Measurements from ENCODE around the gene PLXDC2.

PLXDC2 gene

GRCh38 chr10:19862811-19863515 is 46.7 kb downstream of the PLXDC2 start:
- DNase-seq = no peak

- no peak for DNase-seq
These were observed 49.4 kb downstream of the PLXDC2 start for GRCh38 chr10:19865676-19866075.

GRCh38 chr10:19869370-19869769 is 53.1 kb downstream of the PLXDC2 start:
- no peak for DNase-seq

- DNase-seq = no peak
These were observed 56.5 kb downstream of the PLXDC2 start for GRCh38 chr10:19872504-19873271.

- DNase-seq = no peak
These were observed 58.0 kb downstream of the PLXDC2 start for GRCh38 chr10:19874190-19874589.

- no peak for DNase-seq
These were observed 58.6 kb downstream of the PLXDC2 start for GRCh38 chr10:19874791-19875190.

- no peak for DNase-seq
These were observed 60.3 kb downstream of the PLXDC2 start for GRCh38 chr10:19876570-19876969.

DNA sequence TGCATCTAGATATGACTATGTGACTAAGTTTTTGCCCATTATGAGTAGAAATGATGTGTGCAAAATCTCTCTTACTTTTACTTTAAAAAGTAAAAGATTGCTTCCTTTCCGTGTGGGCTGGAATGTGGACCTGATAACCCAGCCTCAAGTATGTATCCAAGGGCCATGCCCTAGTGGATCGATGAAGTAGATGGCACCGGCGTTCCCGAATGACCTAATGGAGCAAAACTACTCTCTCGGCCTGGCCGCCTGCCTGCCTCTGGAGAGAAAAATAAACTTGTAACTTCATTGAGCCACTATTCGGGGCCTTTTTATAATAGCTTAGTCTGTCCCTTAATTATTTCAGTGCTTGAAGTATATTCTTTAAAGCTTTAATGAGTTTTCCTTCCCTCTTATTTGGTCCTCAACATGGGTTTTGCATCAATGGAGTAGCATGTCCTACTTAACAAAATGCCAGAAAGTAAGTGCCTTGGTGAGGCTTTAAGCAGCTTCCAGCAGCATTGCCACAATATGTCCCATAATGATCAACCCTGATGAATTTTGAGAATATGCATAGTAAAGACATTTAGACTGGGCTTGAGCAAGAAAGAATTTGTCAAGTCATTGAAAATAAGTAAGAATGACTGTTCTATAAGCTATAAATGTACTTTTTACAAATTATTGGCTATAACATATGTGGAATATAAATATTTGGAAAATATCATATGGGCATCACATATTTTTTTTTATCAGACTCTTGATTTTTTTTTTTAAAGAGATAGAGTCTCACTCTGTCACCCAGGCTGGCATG is 61.4 kb downstream of the PLXDC2 start:
- DNase-seq = no peak

DNA sequence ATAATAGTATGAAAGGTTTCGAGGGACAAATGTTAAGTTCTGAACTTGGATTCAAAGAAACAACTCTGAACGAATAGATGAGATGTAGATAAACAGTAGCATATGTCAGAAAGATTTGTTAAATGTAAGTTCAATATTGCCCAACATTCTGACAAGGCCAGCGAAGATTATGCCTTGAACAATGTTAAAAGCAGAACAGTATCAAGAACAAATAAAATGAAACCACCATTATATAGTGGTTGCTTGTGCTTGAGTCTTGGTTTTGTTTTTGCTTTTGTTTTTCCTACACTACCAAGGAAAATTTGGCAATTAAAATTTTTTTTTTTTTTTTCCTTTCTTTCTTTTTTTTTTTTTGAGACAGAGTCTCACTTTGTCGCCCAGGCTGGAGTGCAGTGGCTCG is 66.4 kb downstream of the PLXDC2 start:
- no peak for DNase-seq

GRCh38 chr10:19888061-19888660 is 71.9 kb downstream of the PLXDC2 start:
- no peak for DNase-seq

GRCh38 chr10:19889256-19889655 is 73.0 kb downstream of the PLXDC2 start:
- no peak for DNase-seq

DNA sequence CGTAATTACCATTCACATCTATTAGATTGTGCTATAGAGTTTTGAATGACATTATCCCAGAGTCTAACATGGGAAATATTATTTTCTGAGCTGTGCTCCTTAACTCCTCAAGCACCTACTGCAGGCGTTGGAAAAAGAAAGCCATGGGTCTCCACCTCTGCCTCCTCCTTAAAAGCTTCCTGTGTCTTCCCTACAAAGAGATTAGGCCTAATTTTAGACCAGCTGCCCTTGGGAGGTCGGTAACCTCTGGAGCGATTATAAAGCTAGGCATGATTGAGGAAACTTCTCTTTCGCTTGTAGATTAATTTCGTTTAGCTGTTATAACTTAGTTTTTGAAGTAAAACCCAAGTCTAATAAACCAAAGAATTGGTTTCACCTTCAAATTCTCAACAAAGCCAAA is 75.2 kb downstream of the PLXDC2 start:
- no peak for DNase-seq

- no peak for DNase-seq
These were observed 76.0 kb downstream of the PLXDC2 start for GRCh38 chr10:19892270-19892669.

DNA sequence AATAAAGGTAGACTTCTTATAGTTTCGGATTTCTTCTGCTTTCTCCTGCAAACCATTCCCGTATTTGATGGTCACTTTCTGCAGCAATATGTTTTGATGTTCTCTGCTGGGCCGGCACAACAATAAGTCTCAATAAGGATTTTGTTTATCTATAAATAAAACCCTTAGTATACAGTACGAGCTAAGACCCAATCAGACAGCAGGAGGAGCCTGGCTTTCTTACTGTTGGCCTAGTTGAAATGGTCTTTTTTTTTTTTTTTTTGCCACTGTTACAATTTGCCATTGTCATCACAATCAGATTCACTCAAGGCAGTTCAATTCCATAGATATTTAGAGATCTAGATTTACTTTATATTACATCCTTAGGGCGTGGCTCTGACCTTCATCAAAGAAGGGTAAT is 76.4 kb downstream of the PLXDC2 start:
- DNase-seq = no peak

GRCh38 chr10:19895500-19895899 is 79.3 kb downstream of the PLXDC2 start:
- DNase-seq = no peak

- no peak for DNase-seq
These were observed 86.2 kb downstream of the PLXDC2 start for GRCh38 chr10:19902456-19902855.

- no peak for DNase-seq
These were observed 88.0 kb downstream of the PLXDC2 start for GRCh38 chr10:19904202-19904661.

- no peak for DNase-seq
These were observed 90.0 kb downstream of the PLXDC2 start for GRCh38 chr10:19906108-19906791.

- DNase-seq = no peak
These were observed 92.9 kb downstream of the PLXDC2 start for GRCh38 chr10:19908991-19909696.

DNA sequence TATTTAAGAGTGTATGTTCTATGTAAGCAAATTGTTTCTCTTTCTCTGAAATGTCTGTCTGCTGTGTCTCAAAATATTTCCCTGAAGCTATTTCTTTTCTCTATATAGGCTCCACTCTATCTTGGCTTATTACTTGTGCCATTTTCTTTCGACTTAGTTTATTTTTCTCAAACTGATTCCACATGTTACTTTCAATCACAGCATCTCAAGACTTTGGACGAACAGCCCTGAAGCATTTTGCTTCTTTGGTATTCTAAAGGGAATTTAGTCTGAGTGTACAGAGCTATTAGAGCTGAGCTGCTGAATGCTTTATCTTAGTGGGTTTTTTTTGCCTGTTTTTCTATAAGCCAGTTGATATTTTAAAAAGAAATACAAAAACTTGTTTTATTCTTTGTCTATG is 95.7 kb downstream of the PLXDC2 start:
- DNase-seq = no peak

- no peak for DNase-seq
These were observed 97.8 kb downstream of the PLXDC2 start for GRCh38 chr10:19913987-19914386.

GRCh38 chr10:19915125-19915524 is 98.9 kb downstream of the PLXDC2 start:
- no peak for DNase-seq
